Choroid plexus epithelial cell (primary cell): ENCODE data around the gene ARV1.

Experiments
- DNase-seq: peaks from one replicate; pipeline ENCODE4 v3.0.0-alpha.2; 2010; ENCODE audit warnings: low read depth
- H3K4me3 ChIP-seq: 2 replicates; pipeline ENCODE4 v1.5.1; 2011; ENCODE audit warnings: low read depth, mild to moderate bottlenecking, control low read depth, low read length, moderate library complexity
- CTCF ChIP-seq: conservative IDR thresholded peaks from 2 replicates; pipeline ENCODE4 v1.5.1; 2011; ENCODE audit warnings: low read depth, mild to moderate bottlenecking, control low read depth, inconsistent platforms, low read length, moderate library complexity

Gene ARV1

DNA sequence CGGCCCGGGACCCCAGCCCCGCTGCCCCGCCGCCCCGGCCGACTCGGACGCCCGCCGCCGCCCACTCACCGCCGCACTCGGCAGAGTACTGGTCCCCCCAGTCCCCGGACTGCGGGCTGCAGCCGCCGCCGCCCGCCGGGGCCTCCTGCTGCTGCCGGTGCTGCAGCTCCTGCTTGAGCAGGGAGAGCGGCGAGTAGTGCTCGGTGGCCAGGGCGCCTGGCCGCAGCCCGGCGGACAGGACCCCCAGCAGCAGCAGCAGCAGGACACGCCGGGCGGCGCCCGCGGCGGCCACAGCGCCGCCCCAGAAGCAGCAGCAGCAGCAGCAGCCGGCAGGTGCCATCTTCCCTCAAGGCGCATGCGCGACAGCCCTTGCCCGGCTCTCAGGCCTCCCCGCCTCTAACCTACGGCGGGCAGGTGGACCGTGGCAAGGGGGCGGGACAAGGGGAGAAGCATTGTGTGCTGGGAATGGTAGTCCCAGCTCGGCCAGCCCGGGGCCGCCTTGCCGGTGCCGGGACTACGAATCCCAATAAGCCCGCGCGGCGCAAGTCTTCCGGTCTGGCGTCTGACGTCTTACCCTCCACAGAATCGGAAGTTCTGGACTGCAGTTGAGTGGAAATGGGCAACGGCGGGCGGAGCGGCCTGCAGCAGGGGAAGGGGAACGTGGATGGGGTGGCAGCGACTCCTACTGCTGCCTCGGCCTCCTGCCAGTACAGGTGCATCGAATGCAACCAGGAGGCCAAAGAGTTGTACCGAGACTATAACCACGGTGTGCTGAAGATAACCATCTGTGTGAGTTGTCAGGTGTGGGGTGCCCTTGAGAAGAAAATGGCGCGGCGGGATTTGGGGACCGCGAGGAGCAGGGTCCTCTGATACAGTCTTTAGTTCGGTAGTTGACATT lies at the start of gene ARV1, which contains the start of gene TTC13:
ARV1 (plus strand) TSS at position 604 of the 898 bp plus-strand sequence; CDS start at position 616, 12 bp downstream.
TTC13 (minus strand) TSS at position 371 of the 898 bp plus-strand sequence; CDS start at position 340, 31 bp downstream.
- TF ChIP-seq CTCF = peak; percentile 15
- peak; percentile 99 for DNase-seq
- H3K4me3 ChIP-seq = peak within 1 kb of the TSS; percentile 90

GRCh38 chr1:230930986-230931385 lies 47.9 kb upstream of the ARV1 start:
- TF ChIP-seq CTCF = no peak
- H3K4me3 ChIP-seq = no peak overlapping the region
- DNase-seq = no peak

GRCh38 chr1:230935852-230936251 lies 43.0 kb upstream of the ARV1 start:
- DNase-seq = no peak
- no peak overlapping the region for H3K4me3 ChIP-seq
- no peak for TF ChIP-seq CTCF

DNA sequence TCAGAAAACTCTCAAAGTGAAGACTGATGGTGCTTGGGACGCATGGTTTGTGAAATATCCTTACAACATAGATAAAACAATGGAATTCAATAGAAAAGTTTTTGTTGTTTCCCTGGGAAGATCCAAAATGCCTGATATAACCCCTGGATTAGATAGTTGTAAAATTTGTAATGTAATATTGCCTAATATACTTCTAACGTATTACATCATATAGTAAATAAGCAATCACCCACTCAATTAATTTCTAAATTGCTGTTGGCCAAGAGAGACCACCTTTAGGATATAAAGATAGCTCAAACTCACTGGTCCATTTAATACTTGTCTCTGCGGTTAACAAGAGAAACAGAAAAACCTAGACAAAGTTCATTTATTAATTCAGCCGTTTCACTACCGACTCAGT lies 42.4 kb upstream of the ARV1 start:
- no peak for TF ChIP-seq CTCF
- DNase-seq = no peak
- H3K4me3 ChIP-seq = no peak overlapping the region

- no peak overlapping the region for H3K4me3 ChIP-seq
- DNase-seq = peak; percentile 15
- no peak for TF ChIP-seq CTCF
These were observed 41.5 kb upstream of the ARV1 start for GRCh38 chr1:230937371-230937770.

DNA sequence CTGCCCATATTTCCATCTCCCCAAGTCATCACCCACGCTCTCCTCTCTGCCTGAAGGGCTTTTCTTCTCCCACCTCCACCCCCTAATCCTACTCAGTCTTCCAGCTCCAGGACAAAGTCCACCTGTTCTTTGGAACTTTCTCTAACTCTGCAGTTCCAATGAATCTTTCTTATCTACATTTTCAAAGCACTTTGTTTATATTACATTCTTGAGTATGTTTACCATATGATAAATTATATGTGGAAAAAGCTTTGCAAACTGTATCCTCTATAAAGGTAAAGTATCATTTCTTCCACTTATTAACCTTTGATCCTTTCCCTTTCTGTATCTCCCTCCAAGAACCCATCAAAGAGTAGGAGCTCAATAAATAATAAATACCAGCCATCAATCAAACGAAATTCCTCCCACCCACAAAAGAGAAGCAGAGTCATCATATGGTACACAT lies 39.9 kb upstream of the ARV1 start:
- DNase-seq = no peak
- no peak for TF ChIP-seq CTCF
- no peak overlapping the region for H3K4me3 ChIP-seq
